Measurements from ENCODE around the gene MSI2.

GRCh38 chr17:57620576-57620975, 364.3 kb downstream of the MSI2 start:
- TF ChIP-seq POLR2A (IDR thresholded peaks at IDR 0.05) (no peak), CTCF (IDR thresholded peaks at IDR 0.05) (no peak)

Data from thyroid gland (tissue), 4 donors.